GM18508 (cell line): Measurements from ENCODE around the gene KLHDC9.
"Not testable (repeated sequence)": the region's sequence is repeated elsewhere in the genome, so short reads cannot be mapped to it uniquely, and the experiment has no call there.

Source experiments
- ATAC-seq: cut with Tn5 transposase; IDR thresholded peaks from one replicate; pipeline ENCODE4 v1.9.1; 2021; ENCODE audit warnings: moderate number of reproducible peaks; ENCODE audit not compliant: insufficient read depth, unreplicated experiment

The KLHDC9 gene

GRCh38 chr1:161092621-161093028, 5.5 kb upstream of the KLHDC9 start:
- no peak for ATAC-seq

- no peak for ATAC-seq
Observed at GRCh38 chr1:161094481-161094880, 3.7 kb upstream of the KLHDC9 start.

GRCh38 chr1:161095230-161095629, 2.9 kb upstream of the KLHDC9 start:
- ATAC-seq: no peak

- ATAC-seq: peak; percentile 37
Observed at GRCh38 chr1:161096015-161096414, 2.1 kb upstream of the KLHDC9 start.

- peak; percentile 4 for ATAC-seq
Observed at GRCh38 chr1:161096530-161096929, 1.6 kb upstream of the KLHDC9 start.

GRCh38 chr1:161099090-161099802, 1.1 kb downstream of the KLHDC9 start:
- ATAC-seq: no peak

GRCh38 chr1:161100556-161100955, 2.4 kb downstream of the KLHDC9 start:
- no peak for ATAC-seq

GRCh38 chr1:161106431-161106830, 8.3 kb downstream of the KLHDC9 start:
- ATAC-seq: no peak

- no peak for ATAC-seq
Observed at GRCh38 chr1:161111117-161111516, 13.0 kb downstream of the KLHDC9 start.

- no peak for ATAC-seq
Observed at GRCh38 chr1:161111527-161111926, 13.4 kb downstream of the KLHDC9 start.

- no peak for ATAC-seq
Observed at GRCh38 chr1:161113915-161114314, 15.8 kb downstream of the KLHDC9 start.

- no peak for ATAC-seq
Observed at GRCh38 chr1:161114556-161114955, 16.4 kb downstream of the KLHDC9 start.

- no peak for ATAC-seq
Observed at GRCh38 chr1:161115132-161115711, 17.1 kb downstream of the KLHDC9 start.

- not testable (repeated sequence) for ATAC-seq
Observed at GRCh38 chr1:161115961-161116360, 17.8 kb downstream of the KLHDC9 start.

GRCh38 chr1:161117759-161118581, 19.8 kb downstream of the KLHDC9 start, which contains the start of the genes NIT1 and PFDN2:
Gene NIT1, plus strand, starts transcription at chr1:161118105. Its CDS starts 72 bp downstream, at chr1:161118177.
Gene PFDN2, minus strand, starts transcription at chr1:161118037. Its CDS starts 11 bp downstream, at chr1:161118026.
- ATAC-seq: no peak

- no peak for ATAC-seq
Observed at GRCh38 chr1:161119092-161119903, 21.1 kb downstream of the KLHDC9 start.

GRCh38 chr1:161121042-161121650, 23.0 kb downstream of the KLHDC9 start:
- ATAC-seq: no peak

GRCh38 chr1:161121834-161122233, 23.7 kb downstream of the KLHDC9 start:
- no peak for ATAC-seq

- no peak for ATAC-seq
Observed at GRCh38 chr1:161122967-161123366, 24.8 kb downstream of the KLHDC9 start.

- ATAC-seq: no peak
Observed at GRCh38 chr1:161127649-161128048, 29.5 kb downstream of the KLHDC9 start.
